GM18526 (cell line): Measurements from ENCODE around the gene CRTC1.

Experiments used
- POLR2A ChIP-seq: IDR thresholded peaks from 3 replicates; pipeline ENCODE4 v1.6.1; 2011; ENCODE audit not compliant: insufficient read length; ENCODE audit errors: extremely low read depth

CRTC1 gene

DNA sequence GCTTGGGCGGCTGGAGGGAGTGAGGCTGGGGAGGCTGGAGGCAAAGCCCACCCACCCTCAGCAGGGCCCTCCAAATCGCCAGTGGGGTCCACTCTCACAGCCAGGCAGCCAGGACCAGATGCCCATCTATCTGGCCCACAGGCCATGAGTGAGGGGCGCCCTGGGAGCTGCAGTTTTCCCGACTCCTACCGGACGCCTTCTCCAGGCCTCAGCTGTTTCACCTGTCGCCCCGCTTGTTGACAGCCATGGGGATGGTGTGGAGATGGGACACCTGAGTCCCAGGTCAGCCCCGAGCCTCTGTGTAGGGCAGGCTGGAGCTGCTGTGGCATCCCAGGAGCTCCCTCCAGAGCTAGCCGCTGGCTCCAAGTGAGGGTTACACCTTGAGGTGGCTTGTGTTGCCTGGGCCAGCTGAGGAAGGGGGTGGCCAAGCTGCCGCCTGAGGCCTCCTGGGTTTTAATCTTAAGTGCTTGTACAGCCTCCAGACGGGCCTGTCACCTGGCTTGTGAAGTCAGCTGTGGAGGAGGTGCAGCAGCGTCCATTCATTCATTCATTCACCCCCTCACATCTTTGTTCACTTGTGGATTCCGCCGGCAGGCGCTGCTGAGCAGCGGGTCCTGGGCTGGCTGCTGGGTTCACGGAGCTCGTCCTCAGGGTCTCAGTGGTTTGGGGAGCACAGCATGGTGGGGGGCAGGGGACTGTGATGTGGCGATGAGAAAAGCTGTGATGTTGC, 55.6 kb downstream of the CRTC1 start:
- no peak for TF ChIP-seq POLR2A

DNA sequence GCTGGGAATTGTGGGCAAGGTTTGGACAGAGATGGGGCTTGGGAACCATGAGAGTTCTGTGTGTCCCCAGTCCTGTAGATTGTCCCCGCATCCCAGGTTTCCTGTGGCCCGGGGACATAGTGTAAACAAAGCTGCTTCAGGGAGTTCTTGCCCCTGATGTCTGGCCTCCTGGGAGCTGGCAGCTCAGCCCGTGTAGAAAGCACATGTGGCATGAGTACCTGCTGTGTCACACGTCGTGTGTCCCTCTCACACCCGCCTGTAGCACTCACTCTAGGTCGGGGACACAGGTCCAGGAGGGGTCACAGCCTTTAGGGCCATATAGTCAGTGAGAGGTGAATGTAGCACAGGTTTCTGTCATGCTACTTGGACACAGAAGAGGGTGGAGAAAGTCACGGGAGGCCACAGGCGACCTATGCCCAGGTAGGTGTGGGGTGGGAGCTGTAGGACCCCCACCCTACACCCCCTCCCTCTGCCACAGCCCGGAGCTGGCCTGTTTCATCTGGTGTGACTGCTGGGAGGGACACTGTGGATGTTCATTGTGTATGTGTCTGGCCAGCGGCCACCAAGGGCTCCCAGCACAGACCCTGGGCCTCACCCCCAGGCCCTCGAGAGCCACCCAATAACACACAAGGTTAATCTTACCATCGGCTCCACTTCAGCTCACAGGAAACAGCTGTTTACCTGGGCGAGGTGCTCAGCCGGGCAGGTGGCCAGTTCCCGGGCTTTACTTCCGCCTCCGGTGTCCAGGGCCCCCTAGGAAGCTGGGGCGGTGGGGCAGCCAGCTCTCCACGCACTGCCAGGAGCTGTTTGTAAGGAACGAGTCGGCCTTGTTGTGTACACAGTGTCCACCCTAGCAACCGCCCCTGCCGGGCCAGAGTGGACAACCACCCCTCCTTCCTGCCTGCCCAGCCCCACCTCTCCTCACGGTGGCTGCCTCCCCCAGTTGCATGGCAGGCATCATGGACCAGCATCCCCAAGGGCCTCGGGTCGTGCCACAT, 57.9 kb downstream of the CRTC1 start:
- TF ChIP-seq POLR2A: no peak

DNA sequence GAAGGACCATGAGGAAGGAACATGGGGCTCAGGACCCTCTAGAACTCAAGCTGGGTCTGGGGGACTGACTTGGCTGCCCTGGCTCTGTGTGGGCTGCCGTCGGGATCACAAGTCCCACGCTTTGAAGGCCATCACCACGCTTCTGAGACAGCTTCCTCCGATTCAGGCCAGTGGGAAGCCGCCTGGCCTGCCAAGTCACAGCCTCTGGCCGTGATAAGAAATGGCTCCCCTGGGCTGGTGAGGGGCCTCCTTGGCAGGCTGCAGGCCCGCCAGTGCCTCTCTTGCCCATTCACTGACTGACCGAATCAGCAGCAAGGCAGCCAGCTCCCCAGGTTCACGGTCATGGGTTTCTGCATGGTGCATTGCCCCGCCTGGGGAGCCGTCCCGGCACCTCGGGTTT, 58.8 kb downstream of the CRTC1 start:
- TF ChIP-seq POLR2A: no peak

DNA sequence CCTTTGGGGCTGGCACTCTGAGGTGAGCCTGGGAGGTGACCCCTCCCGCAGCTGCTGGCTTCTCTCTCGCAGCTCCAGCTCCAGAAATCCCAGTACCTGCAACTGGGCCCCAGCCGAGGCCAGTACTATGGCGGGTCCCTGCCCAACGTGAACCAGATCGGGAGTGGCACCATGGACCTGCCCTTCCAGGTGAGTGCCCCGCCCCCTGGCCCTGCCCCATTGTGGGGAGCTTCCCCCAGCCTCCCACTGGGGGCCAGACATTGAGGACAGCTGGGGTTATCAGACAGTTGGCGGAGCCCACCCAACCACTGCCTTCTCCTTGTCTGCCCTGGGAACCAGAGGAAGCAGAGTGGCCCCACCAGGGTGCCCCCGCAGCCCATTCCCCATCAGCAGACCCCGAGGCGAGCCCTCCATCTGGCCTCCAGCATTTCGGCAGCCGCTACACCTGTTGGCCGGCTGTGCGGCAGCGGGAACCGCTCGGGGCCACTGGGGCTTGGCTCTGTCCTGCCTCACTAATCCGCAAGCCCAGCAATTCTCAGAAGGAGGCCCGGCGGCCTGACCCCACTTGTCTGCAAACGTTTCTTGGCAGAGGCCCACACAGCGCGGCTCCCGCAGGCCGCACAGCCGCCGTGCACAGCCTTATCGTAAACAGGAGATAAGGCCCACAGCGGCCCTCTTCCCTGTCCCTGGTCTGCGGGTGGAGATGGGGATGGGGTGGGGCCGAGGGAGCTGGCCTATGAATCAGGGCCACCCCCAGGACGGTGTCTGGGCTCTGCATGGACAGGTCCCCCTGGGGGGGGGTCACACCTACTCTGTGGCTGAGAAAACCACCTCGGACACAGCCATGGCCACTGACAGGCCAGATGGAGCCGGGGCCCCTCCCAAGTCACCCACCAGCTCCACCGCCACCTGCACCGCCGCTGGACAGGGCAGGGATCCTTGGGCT, 59.6 kb downstream of the CRTC1 start:
- TF ChIP-seq POLR2A: no peak

DNA sequence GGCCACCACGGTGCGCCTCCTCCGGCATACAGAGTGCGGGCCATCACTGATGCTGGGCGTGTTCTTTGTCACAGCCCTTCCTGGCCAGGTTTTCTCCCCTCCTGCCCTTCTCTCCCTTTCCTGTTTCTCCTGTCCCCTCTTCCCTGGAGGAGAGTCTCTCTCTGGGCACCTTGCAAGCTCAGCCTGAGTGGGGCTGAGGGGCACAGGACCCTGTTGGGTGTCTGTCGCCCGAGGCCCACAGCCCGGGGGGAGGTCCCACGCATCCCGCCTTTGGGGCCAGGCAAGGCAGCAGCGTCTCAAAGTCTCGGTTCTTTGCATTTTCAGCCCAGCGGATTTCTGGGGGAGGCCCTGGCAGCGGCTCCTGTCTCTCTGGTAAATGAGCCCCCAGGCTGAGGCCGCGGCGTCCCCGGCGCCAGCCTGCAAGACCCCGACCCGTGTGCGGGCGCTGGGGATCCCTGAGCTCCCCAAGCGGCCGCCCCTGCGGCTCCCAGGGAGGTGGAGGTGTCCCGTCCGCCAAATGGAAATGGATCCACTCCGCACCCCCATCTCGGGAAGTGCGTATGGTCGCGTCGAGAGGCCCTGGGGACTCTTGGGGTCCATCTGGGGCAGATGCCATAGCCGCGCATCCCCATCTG, 60.4 kb downstream of the CRTC1 start:
- no peak for TF ChIP-seq POLR2A

DNA sequence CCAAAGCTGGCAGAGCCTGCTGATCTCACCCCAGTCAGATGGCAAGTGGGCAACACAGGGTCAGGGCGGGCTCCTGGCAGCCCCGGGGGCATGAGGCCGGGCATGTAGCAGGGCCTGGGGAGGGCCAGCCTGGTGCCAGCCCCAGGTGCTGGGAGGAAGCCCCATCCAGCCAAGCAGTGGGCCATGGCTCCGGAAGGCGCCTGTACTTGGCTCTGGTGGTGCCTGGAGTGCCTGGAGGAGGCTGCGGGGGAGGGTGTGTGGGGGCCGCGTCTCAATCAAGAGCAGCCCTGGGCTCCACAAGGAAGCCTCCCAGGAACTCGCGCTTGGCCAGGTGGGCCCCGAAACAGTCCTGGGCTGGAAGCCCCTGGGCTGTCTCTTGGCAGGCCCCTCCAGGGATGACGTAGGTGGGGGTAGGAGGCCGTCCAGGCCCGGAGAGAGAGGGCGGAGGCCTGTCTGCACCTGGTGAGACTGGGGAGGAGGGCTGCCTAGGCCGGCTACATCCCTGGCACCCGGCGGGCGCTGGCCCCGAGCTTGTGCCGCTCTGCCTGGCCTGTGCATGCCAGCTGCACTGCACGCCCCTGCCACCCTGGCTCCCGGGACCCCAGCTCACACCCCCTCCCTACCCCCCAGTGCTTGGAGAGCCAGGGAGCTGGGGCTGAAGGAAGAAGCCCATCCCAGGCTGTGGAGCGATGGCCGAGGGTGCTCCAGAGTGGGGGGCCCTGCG, 61.7 kb downstream of the CRTC1 start:
- no peak for TF ChIP-seq POLR2A

DNA sequence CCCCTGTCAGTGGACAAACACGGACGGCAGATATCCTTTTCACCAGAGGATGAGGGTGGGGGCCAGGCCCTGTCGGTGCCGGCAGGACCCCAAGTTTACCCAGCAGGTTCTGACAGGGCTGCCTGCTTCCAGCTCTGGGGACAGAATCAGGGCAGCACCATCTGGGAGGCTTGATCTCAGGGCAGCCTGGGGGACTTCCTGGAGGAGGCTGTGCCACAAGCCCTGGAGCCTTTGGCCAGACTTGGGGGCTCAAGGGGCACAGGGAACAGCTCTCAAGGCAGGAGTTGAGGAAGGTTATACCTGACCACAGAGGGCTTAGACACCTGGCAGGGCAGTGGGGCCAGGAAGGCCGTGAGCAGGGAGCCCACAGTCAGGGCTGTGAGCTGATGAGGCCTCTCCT, 62.5 kb downstream of the CRTC1 start:
- no peak for TF ChIP-seq POLR2A

DNA sequence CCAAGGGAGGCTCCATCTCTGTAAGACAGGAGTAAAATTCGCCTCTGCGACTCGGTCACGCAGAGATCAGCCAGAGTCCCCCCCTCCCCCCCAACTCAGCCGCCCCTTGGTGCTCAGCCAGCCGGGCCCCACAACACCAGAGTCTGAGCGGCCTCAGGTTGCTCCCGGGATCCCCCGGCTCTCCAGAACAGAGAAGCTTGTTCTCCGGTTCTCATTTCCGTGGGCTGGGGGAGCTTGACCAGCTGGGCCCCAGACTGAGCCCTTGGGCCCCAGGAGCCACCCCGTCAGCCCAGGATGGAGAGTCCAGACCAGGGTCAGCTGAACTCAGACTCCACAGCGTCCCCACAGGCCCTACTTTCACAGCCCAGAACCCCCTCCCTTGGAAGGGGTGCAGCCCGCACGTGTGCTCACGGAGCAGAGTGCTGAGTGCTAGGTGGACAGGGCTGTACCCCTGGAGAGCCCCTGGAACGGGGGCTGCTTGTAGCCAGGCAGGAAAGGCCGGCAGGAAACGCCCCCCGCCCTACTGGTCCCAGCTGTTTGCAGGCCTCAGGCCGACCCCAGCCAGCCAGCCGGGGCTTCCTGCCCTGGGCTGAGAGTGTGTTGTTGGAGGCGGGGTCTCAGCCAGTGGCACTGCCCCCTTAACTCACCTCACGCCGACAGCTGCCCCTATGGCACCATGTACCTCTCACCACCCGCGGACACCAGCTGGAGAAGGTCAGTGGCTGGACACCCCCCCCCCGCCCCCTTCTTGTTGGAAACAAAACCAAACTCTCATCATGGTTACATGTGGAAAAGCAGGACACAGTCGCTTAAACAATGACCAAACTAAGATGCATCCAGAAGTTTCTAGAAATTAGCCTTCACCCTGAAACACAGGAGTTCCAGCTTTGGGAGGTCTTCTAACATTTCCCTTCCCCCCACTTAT, 63.2 kb downstream of the CRTC1 start:
- no peak for TF ChIP-seq POLR2A

DNA sequence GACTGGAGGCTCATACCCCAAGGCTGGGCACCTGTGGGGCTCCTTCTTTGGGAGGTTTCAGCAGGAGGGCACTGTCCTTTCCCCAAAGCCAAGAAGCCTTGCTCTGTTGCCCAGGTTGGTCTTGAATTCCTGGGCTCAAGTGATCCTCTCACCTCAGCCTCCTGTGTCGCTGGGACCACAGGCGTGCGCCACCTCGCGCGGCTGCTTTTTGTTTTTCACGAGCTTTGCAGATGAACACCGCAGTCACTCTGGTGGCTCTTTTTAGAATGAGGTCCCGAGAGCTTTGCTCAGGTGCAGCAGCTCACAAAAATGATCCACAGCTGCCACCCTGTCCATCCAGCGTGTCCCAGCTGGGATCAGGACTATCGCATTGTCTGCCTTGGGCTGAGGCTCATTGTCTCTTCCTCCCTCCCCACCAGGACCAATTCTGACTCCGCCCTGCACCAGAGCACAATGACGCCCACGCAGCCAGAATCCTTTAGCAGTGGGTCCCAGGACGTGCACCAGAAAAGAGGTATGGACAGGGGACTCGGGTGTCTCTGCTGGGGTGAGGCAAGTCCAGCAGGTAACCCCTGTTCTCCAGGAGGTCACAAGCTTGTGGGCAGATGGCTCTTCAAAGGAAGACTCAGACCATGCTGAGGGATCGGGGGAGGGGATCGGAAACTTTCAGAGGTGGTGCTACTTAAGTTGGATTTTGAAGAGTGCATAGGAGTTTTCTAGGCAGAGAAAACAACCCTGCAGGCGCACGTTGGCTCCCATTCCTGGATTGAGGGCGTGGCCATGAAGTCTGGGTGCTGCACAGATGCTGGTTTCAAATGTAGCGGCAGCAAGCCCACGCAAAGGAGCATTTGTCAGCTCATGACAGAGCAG, 66.1 kb downstream of the CRTC1 start:
- TF ChIP-seq POLR2A: no peak

DNA sequence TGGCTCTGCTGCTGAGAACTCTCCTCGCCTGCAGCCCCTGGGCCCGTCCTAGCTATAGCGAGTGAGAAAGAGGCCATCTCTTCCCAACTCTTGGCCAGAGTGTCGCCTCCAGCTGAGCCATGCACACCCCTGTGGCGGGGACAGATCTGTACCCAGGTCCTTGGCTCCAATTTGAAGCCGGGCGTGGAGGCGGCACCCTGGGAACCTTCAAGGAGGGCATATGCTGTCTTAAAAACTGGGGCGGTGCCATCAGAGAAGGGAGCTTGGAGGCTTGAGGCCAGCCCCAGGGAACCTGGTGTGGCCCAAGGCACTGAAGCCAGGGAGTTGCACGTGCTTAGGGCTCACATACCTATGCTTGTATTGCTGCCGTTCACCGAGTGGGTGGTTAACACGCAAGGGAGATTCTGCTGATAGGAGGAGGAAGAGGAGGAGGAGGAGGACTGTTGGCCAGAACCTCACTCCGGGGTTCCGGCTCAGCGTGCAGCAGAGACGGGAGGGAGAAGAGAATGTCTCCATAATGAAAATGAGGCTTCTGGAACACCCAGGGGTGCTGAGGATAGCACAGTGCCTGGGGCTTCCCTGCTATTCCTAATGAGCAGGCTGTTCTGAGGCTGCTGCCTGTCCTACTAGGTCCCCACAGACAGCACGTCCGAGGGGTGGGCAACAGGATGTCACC, 67.0 kb downstream of the CRTC1 start:
- TF ChIP-seq POLR2A: no peak

DNA sequence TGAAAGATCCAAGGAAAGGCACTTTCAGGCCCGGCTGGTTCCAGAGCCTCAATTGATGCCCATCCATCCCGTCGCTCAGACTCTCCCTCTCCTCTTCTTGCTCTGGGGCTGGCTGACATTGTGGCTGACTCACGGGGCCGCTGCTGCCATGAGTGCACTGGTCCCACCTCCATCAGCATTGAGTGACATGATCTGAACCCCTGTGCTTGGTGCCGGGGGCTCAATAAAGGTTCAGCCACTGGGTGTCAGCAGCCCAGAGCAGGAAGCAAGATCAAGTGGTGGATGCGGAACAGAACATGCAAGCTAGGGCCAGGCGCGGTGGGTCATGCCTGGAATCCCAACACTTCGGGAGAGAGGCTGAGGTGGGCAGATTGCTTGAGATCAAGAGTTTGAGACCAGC, 68.1 kb downstream of the CRTC1 start:
- TF ChIP-seq POLR2A: no peak
